Activated CD4-positive, alpha-beta T cell treated with anti-CD3 and anti-CD28 coated beads for 36 hours (primary cell): ENCODE data around the gene XAGE1B. TPM values are rescaled to one million over a fixed set of nuclear protein-coding genes. Genes with fewer than 3 reads are reported as not detected.
"Not testable (repeated sequence)": the region's sequence is repeated elsewhere in the genome, so short reads cannot be mapped to it uniquely, and the experiment has no call there.

Experiments used
- ATAC-seq: fragments of 200-7000 bp; cut with Tn5 transposase; one replicate; pipeline ENCODE4 v1.10.0; 2021; ENCODE audit warnings: mild to moderate bottlenecking, moderate library complexity
- CTCF ChIA-PET: fragments of 350-600 bp; sonication (Branson Sonifier 250); formaldehyde crosslinking; loops from one replicate; lab custom pipeline; 2021; ENCODE audit warnings: antibody characterized with exemption; lab: Charles Lee
- POLR2A ChIA-PET: fragments of 350-600 bp; sonication (Branson Sonifier 250); formaldehyde crosslinking; loops from one replicate; lab custom pipeline; 2021; ENCODE audit warnings: antibody characterized with exemption, inconsistent platforms; lab: Charles Lee
- DNase-seq: peaks from one replicate; pipeline ENCODE4 v3.0.0-alpha.2; 2020
- H3K27ac Mint-ChIP-seq: one replicate; pipeline ENCODE4 v1.8.0; 2021; ENCODE audit warnings: mixed read lengths
- H3K27me3 Mint-ChIP-seq: one replicate; pipeline ENCODE4 v1.8.0; 2021; ENCODE audit warnings: mixed read lengths
- H3K36me3 Mint-ChIP-seq: one replicate; pipeline ENCODE4 v1.8.0; 2021; ENCODE audit warnings: low read depth, mixed read lengths
- H3K4me1 Mint-ChIP-seq: one replicate; pipeline ENCODE4 v1.8.0; 2021; ENCODE audit warnings: mixed read lengths
- H3K4me3 Mint-ChIP-seq: one replicate; pipeline ENCODE4 v1.8.0; 2021; ENCODE audit warnings: mild to moderate bottlenecking, moderate library complexity, mixed read lengths
- H3K9me3 Mint-ChIP-seq: one replicate; pipeline ENCODE4 v1.8.0; 2021; ENCODE audit warnings: low read depth, mixed read lengths
- intact Hi-C, 2 experiments: fragments of 100-400 bp; cut with DNase I in 1 of 2; cut with micrococcal nuclease in 1 of 2; formaldehyde crosslinking; loops; one replicate each; pipeline versions ENCODE4 v1.14.2 to v1.15.1; 2022 to 2024; cut with DNase I, micrococcal nuclease
- total RNA-seq, 2 experiments: library from RNA; stranded (reverse); gene quantifications; one replicate each; pipeline ENCODE4 v1.2.3, GENCODE V29; 2021

The XAGE1B gene, protein sequence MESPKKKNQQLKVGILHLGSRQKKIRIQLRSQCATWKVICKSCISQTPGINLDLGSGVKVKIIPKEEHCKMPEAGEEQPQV
- total RNA-seq = not detected

GRCh38 chrX:52516987-52517325 is at the start of gene XAGE1B:
Gene XAGE1B (minus strand): TSS chrX:52517063. CDS start chrX:52515527, 1,536 bp downstream.
- H3K9me3 Mint-ChIP-seq, POLR2A ChIA-PET, H3K4me3 Mint-ChIP-seq, H3K4me1 Mint-ChIP-seq, H3K27ac Mint-ChIP-seq, intact Hi-C loops, ATAC-seq, H3K27me3 Mint-ChIP-seq, H3K36me3 Mint-ChIP-seq, DNase-seq, CTCF ChIA-PET: not testable (repeated sequence)

DNA sequence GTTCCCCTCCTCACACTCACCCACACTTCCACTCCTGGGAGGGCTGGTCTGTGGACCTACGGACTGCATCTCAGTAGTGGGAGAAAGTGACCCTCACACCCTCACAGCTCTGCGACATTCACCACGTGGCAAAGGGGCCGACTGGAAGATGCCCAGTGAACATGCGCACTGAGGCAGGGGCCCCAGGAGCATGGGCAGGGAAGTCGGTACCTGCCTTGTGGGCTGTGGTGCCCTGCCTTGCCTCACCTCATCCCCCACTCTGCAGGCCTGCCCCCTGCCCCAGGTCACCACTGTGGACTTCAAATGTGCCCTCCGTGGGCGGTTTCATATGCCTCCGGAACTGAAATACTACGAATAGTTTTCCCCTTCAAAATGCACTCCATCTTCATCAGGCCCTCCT is 46.2 kb upstream of the XAGE1B start:
- Mint-ChIP-seq H3K4me3 (no peak overlapping the region), H3K9me3 (no peaks in the 10 kb centered on the region), H3K36me3 (no peaks in the 10 kb centered on the region), H3K4me1 (no peaks in the 10 kb centered on the region), H3K27ac (no peak overlapping the region), H3K27me3 (no peaks in the 10 kb centered on the region)
- no peak for ATAC-seq
- ChIA-PET POLR2A (no interaction called here), CTCF (no interaction called here)
- DNase-seq = no peak
- intact Hi-C loops = no loop called here

- Mint-ChIP-seq H3K27me3 (no peaks in the 10 kb centered on the region), H3K4me1 (peaks cover 5% of the 10 kb centered on the region), H3K36me3 (no peaks in the 10 kb centered on the region), H3K27ac (no peak overlapping the region), H3K9me3 (no peaks in the 10 kb centered on the region), H3K4me3 (no peak overlapping the region)
- intact Hi-C loops = no loop called here
- ChIA-PET POLR2A (no interaction called here), CTCF (no interaction called here)
- ATAC-seq (no peak), DNase-seq (no peak)
Observed at GRCh38 chrX:52558140-52558539, 41.3 kb upstream of the XAGE1B start.

- Mint-ChIP-seq H3K27ac (no peak overlapping the region), H3K4me1 (peaks cover 5% of the 10 kb centered on the region), H3K27me3 (no peaks in the 10 kb centered on the region), H3K9me3 (no peaks in the 10 kb centered on the region), H3K36me3 (no peaks in the 10 kb centered on the region), H3K4me3 (no peak overlapping the region)
- intact Hi-C loops = no loop called here
- DNase-seq = peak; percentile 5
- ATAC-seq = peak; percentile 83
- CTCF ChIA-PET = interaction anchor here (0.7 kb wide), 1 partner anchor 1204 kb away, joined by 3 read pairs; no protein-coding TSS in a partner anchor
- POLR2A ChIA-PET = no interaction called here
Observed at GRCh38 chrX:52556741-52557140, 39.9 kb upstream of the XAGE1B start.

DNA sequence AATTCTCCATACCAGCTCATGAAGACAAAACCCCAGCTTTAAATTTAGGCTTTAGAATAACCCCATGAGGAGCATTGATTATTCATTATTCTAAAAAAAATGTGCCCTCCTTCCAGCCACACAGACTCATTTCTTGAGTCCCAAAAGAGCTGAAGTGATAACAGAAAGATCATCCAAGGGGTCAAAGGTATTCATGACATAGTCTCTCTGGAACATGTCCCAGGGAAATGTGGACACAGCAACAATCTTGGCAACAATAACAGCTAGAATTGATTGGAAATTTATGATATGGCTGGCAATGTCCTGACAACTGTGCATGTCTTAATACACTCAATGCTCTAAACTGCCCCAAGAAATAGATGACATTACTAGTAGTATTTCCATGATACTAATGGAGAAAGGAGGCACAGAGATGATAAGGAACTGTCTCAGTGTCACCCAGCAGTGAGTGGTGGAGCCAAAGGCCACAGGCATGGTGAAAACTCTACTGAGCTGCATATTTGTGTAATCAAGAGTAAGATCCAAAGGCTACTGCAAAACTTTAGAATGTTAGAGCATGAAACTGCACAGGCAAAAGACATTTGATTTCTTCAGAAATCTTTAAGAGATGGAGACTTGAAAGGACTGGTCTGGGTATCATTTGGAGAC is 37.3 kb upstream of the XAGE1B start:
- intact Hi-C loops = no loop called here
- Mint-ChIP-seq H3K4me3 (no peak overlapping the region), H3K36me3 (no peaks in the 10 kb centered on the region), H3K9me3 (no peaks in the 10 kb centered on the region), H3K27ac (no peak overlapping the region), H3K4me1 (peaks cover 5% of the 10 kb centered on the region), H3K27me3 (no peaks in the 10 kb centered on the region)
- CTCF ChIA-PET = no interaction called here
- ATAC-seq = no peak
- no peak for DNase-seq
- POLR2A ChIA-PET = no interaction called here

GRCh38 chrX:52548769-52549168 is 31.9 kb upstream of the XAGE1B start:
- CTCF ChIA-PET, H3K9me3 Mint-ChIP-seq, H3K36me3 Mint-ChIP-seq, POLR2A ChIA-PET, intact Hi-C loops, H3K4me3 Mint-ChIP-seq, DNase-seq, H3K4me1 Mint-ChIP-seq, H3K27me3 Mint-ChIP-seq, ATAC-seq, H3K27ac Mint-ChIP-seq: not testable (repeated sequence)

- no peaks in the 10 kb centered on the region for H3K4me1 Mint-ChIP-seq
- CTCF ChIA-PET = no interaction called here
- ATAC-seq = no peak
- POLR2A ChIA-PET = no interaction called here
- no peaks in the 10 kb centered on the region for H3K27me3 Mint-ChIP-seq
- no peak overlapping the region for H3K4me3 Mint-ChIP-seq
- no peak overlapping the region for H3K27ac Mint-ChIP-seq
- no peak for DNase-seq
- no peaks in the 10 kb centered on the region for H3K36me3 Mint-ChIP-seq
- no peaks in the 10 kb centered on the region for H3K9me3 Mint-ChIP-seq
- intact Hi-C loops = no loop called here
Observed at GRCh38 chrX:52544147-52544840, 27.4 kb upstream of the XAGE1B start.

DNA sequence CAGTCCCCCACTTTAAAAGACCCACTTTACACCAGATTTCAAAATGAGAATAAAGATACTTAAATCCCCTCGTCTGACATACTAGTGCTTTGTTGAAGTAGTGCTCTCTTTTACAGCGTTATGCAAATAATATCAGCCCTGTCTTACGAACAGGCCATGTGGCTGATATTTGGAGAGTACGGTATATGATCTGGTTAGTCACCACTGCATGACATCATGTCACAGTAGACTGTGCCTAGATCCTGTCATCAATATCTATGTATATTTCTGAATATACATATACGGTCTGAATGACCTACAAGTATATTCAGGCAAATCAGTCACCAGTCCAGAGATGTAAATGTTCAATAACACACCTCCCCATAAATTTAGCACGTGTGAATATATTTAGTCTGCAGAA is 25.4 kb upstream of the XAGE1B start:
- H3K27me3 Mint-ChIP-seq = no peaks in the 10 kb centered on the region
- CTCF ChIA-PET = no interaction called here
- no peak for DNase-seq
- H3K9me3 Mint-ChIP-seq = no peaks in the 10 kb centered on the region
- ATAC-seq = no peak
- POLR2A ChIA-PET = no interaction called here
- H3K4me3 Mint-ChIP-seq = no peak overlapping the region
- no peaks in the 10 kb centered on the region for H3K36me3 Mint-ChIP-seq
- no peaks in the 10 kb centered on the region for H3K4me1 Mint-ChIP-seq
- no peak overlapping the region for H3K27ac Mint-ChIP-seq
- intact Hi-C loops = no loop called here

DNA sequence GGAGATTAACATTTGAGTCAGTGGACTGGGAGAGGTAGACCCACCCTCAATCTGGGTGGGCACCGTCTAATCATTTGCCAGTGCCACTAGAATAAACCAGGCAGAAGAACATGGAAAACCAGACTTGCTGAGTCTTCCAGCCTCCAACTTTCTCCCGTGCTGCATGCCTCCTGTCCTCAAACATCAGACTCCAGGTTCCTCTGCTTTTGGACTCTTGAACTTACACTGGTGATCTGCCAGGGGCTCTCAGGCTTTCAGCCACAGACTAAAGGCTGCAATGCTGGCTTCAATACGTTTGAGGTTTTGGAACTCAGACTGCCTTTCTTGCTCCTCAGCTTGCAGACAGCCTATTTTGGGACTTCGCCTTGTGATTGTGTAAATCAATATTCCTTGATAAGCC is 24.2 kb upstream of the XAGE1B start:
- intact Hi-C loops = not testable (repeated sequence)

GRCh38 chrX:52516110-52516986 is 515 bp downstream of the XAGE1B start:
- DNase-seq, H3K4me3 Mint-ChIP-seq, ATAC-seq, H3K27me3 Mint-ChIP-seq, intact Hi-C loops, H3K4me1 Mint-ChIP-seq, CTCF ChIA-PET, H3K27ac Mint-ChIP-seq, H3K36me3 Mint-ChIP-seq, POLR2A ChIA-PET, H3K9me3 Mint-ChIP-seq: not testable (repeated sequence)

More for the DNA sequence above, 24.2 kb upstream of the XAGE1B start:
- H3K36me3 Mint-ChIP-seq, ATAC-seq, H3K27ac Mint-ChIP-seq, DNase-seq, H3K27me3 Mint-ChIP-seq, H3K4me3 Mint-ChIP-seq, POLR2A ChIA-PET, CTCF ChIA-PET, H3K9me3 Mint-ChIP-seq, H3K4me1 Mint-ChIP-seq: not testable (repeated sequence)

DNA sequence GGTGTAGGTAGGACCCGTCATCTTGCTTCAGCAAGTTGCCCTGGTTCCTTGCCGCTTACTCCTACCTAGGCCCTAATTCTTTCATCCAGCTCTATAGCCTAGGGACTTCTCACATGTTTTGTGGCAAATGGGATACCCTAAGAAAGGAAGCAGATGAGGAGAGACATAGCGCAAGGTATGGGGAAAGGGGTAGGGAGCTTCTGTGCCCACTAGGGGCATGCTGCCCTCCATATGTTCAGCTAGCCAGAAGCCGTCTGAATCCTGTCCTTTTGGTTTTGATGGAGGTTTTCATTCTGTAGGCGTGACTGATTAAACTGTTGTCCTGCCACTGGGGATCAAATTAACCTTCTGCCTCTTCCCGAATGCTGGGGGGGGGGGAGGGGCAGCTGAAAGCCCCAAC is 5.7 kb downstream of the XAGE1B start:
- H3K36me3 Mint-ChIP-seq, ATAC-seq, DNase-seq, intact Hi-C loops, H3K27ac Mint-ChIP-seq, H3K9me3 Mint-ChIP-seq, POLR2A ChIA-PET, H3K27me3 Mint-ChIP-seq, H3K4me1 Mint-ChIP-seq, CTCF ChIA-PET, H3K4me3 Mint-ChIP-seq: not testable (repeated sequence)
